Measurements from ENCODE around the gene ZNF736. TPM values are rescaled to one million over a fixed set of nuclear protein-coding genes. Genes with fewer than 3 reads are reported as not detected.

The ZNF736 gene
- total and polyA plus RNA-seq, 2 of the 8 experiments (the other 6 are each of a cell fraction or from before 2014, with no cell fraction given): not detected

DNA sequence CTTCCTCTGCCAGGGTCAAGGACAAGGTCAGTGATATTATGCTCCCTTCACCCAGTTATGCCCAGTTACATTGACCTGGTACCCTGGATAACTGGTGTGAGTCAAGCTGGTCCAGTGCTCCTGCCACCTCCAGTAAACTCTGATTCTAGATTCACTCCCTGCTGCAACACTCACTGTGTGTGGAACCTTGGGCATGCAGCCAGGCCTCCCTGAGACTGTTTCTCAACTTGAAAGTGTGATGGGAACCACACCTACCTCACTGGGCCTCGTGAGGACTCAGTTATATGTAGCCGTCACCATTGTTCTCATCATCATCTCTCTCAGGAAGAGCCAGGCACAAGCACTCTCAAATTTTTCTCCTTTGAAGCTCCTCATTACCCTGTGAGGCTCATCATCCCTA, 935 bp upstream of the ZNF736 start:
- Histone ChIP-seq H3K79me2 (ENCODE audit: control insufficient read depth in 1 of 2, insufficient read depth in 2 of 2, low read length in 2 of 2) (no peaks in the 10 kb centered on the region), H3K9ac (replicated peaks in 1 of 4; ENCODE audit: extremely low read depth in 1 of 4, low read depth in 3 of 4, low read length in 3 of 4) (no peak overlapping the region), H2AFZ (ENCODE audit: low read length) (no peak overlapping the region), H4K5ac (ENCODE audit: insufficient read length, low read depth, low read length) (no peak overlapping the region), H3K79me1 (ENCODE audit: low read depth, low read length) (no peaks in the 10 kb centered on the region), H2BK20ac (ENCODE audit: low read length) (no peak overlapping the region), H3K36me3 (ENCODE audit: control insufficient read depth in 2 of 4, insufficient read depth in 4 of 4, low read length in 3 of 4) (no peaks in the 10 kb centered on the region), H3K4me2 (ENCODE audit: insufficient read depth in 1 of 2, low read depth in 2 of 2, low read length in 2 of 2) (no peak overlapping the region), H2BK120ac (replicated peaks; ENCODE audit: low read depth, low read length) (no peak overlapping the region), H3K23ac (ENCODE audit: insufficient read length) (no peak overlapping the region), H3K18ac (ENCODE audit: extremely low read depth, low read length) (no peak overlapping the region), H3K27me3 (replicated peaks in 1 of 4; ENCODE audit: control insufficient read depth in 3 of 4, extremely low read depth in 1 of 4, insufficient read depth in 3 of 4, low read length in 3 of 4) (no peaks in the 10 kb centered on the region), H4K20me1 (replicated peaks in 1 of 2; ENCODE audit: control insufficient read depth in 1 of 2, insufficient read depth in 2 of 2, low read length in 2 of 2) (no peaks in the 10 kb centered on the region), H4K91ac (replicated peaks; ENCODE audit: insufficient read length, low read length) (no peak overlapping the region), H3K23me2 (ENCODE audit: low read depth, low read length) (no peaks in the 10 kb centered on the region), H3K56ac (replicated peaks; ENCODE audit: insufficient read length, low read depth, low read length) (no peak overlapping the region), H3K14ac (ENCODE audit: insufficient read length) (no peak overlapping the region), H2BK15ac (ENCODE audit: low read length) (no peak overlapping the region), H3K27ac (ENCODE audit: low read depth, low read length) (no peak overlapping the region), H3K4me3 (ENCODE audit: extremely low read depth in 1 of 4, insufficient read depth in 2 of 4, low read depth in 3 of 4, low read length in 4 of 4) (no peak overlapping the region; a peak in 1 of 8 replicates), H3K4me1 (replicated peaks in 1 of 4; ENCODE audit: control insufficient read depth in 3 of 4, insufficient read depth in 4 of 4, low read length in 3 of 4) (no peaks in the 10 kb centered on the region), H2AK5ac (ENCODE audit: low read depth, low read length) (no peak overlapping the region), H3K9me3 (ENCODE audit: insufficient read depth in 2 of 2, low read depth in 1 of 2, low read length in 1 of 2) (peaks cover 60 to 68% of the 10 kb centered on the region in 2 experiments), H3K4ac (replicated peaks; ENCODE audit: insufficient read length, low read depth, low read length) (no peak overlapping the region), H2BK12ac (ENCODE audit: low read depth, low read length) (no peak overlapping the region), H4K8ac (ENCODE audit: extremely low read depth, insufficient read depth, low read length) (no peak overlapping the region), H2BK5ac (ENCODE audit: low read depth, low read length) (no peak overlapping the region)
- ChIA-PET POLR2A (ENCODE audit: partially characterized antibody) (no interaction called here), CTCF (ENCODE audit: partially characterized antibody) (no interaction called here)
- FAIRE-seq (no peak), DNase-seq (ENCODE audit: low read depth in 1 of 2, low spot score in 2 of 2) (no peak)
- 71% methylated on average over 2 of the region's 2 CpGs; no CpG with 5 or more reads in 1 of the 2 experiments for WGBS, 2 experiments (ENCODE audit: extremely low coverage in 1 of 2, insufficient coverage in 1 of 2, insufficient read length in 1 of 2, insufficient replicate concordance in 2 of 2, low coverage in 1 of 2, low lambda C conversion rate in 2 of 2, missing lambda C conversion rate in 1 of 2)
- TF ChIP-seq FOSL1 (IDR thresholded peaks at IDR 0.05; ENCODE audit: insufficient read depth, low read depth, low read length) (no peak), TAF1 (IDR thresholded peaks at IDR 0.05; ENCODE audit: low read depth, low read length) (no peak), SP1 (IDR thresholded peaks at IDR 0.05; ENCODE audit: low read depth, low read length) (no peak), SUZ12 (IDR thresholded peaks at IDR 0.05; ENCODE audit: low read length) (no peak), YY1 (IDR thresholded peaks at IDR 0.05; ENCODE audit: low read depth, low read length) (no peak)
- TF ChIP-seq, protein P1, sequence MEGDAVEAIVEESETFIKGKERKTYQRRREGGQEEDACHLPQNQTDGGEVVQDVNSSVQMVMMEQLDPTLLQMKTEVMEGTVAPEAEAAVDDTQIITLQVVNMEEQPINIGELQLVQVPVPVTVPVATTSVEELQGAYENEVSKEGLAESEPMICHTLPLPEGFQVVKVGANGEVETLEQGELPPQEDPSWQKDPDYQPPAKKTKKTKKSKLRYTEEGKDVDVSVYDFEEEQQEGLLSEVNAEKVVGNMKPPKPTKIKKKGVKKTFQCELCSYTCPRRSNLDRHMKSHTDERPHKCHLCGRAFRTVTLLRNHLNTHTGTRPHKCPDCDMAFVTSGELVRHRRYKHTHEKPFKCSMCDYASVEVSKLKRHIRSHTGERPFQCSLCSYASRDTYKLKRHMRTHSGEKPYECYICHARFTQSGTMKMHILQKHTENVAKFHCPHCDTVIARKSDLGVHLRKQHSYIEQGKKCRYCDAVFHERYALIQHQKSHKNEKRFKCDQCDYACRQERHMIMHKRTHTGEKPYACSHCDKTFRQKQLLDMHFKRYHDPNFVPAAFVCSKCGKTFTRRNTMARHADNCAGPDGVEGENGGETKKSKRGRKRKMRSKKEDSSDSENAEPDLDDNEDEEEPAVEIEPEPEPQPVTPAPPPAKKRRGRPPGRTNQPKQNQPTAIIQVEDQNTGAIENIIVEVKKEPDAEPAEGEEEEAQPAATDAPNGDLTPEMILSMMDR (IDR thresholded peaks at IDR 0.05; ENCODE audit: control extremely low read depth in 1 of 3, insufficient read depth in 1 of 3, low read depth in 1 of 3, low read length in 3 of 3): no peak

Measured in H1 (cell line).